Measurements from ENCODE around the gene CHST8.

DNA sequence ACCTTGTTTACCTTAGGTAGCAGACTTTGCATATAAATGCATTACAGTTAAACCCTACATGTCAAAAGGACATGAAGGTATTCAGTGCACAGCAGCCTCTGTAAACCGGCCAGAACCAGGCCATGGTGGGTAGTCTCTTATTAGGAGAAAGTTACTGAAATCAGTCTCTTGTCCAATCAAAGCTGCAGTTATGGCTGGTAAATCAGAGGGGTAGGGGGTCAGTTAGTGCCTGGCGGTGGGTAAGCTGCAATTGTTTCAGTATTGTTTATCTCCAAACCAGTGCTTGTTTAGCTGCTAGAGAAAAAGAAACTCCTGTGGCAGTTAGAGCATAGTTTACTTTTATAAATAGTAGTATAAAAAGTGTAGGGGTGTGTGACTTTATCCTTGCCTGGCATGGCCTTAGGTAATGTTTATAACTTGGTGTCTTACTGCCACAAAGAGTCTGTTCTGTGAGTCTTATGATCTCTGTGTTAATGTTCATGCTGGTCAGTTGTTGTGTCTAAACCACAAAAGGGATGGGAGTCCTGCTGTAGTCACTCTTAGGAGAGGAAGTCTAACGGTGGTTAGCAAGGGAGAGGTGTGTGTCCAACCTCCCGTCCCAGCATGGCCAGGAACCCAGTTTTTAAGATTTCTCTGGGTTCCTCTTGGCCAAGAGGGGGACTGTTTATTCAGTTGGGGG, 28.0 kb downstream of the CHST8 start:
- TF ChIP-seq SP1 (IDR thresholded peaks at IDR 0.05): no peak
- TF ChIP-seq, protein P1, sequence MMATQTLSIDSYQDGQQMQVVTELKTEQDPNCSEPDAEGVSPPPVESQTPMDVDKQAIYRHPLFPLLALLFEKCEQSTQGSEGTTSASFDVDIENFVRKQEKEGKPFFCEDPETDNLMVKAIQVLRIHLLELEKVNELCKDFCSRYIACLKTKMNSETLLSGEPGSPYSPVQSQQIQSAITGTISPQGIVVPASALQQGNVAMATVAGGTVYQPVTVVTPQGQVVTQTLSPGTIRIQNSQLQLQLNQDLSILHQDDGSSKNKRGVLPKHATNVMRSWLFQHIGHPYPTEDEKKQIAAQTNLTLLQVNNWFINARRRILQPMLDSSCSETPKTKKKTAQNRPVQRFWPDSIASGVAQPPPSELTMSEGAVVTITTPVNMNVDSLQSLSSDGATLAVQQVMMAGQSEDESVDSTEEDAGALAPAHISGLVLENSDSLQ (IDR thresholded peaks at IDR 0.05): no peak
- no peak for TF ChIP-seq ZNF384 (IDR thresholded peaks at IDR 0.05)
